MCF 10A (cell line): ENCODE measurements around the gene PRKG1. TPM values are rescaled to one million over a fixed set of nuclear protein-coding genes. Genes with fewer than 3 reads are reported as not detected.

Source experiments
- BruUV-seq: library from RNA; stranded (reverse); fragments of 400-500 nt; replicated peaks from 2 replicates; lab custom pipeline; 2021; lab: Mats Ljungman, UMichigan
- CTCF ChIA-PET: fragments of 300-600 bp; sonication (Branson Sonifier 250); formaldehyde crosslinking; extraction: SDS; loops from one replicate; lab custom pipeline; 2021; ENCODE audit warnings: antibody characterized with exemption, inconsistent platforms; lab: Yijun Ruan, JAX
- POLR2A ChIA-PET: fragments of 300-600, 350-650 bp; sonication (Branson Sonifier 250); formaldehyde crosslinking; extraction: SDS; loops from one replicate; lab custom pipeline; 2020; ENCODE audit warnings: antibody characterized with exemption, inconsistent platforms; lab: Yijun Ruan, JAX
- DNase-seq: peaks from one replicate; pipeline ENCODE4 v3.0.0-alpha.2; 2018; ENCODE audit not compliant: unreplicated experiment
- H3K27ac Mint-ChIP-seq: one replicate; pipeline ENCODE4 v1.8.0; 2022; ENCODE audit warnings: mild to moderate bottlenecking, low read depth, mixed read lengths; ENCODE audit not compliant: unreplicated experiment
- H3K27me3 Mint-ChIP-seq: one replicate; pipeline ENCODE4 v1.8.0; 2022; ENCODE audit warnings: mixed read lengths; ENCODE audit not compliant: insufficient read depth, unreplicated experiment
- H3K36me3 Mint-ChIP-seq: one replicate; pipeline ENCODE4 v1.8.0; 2022; ENCODE audit warnings: mild to moderate bottlenecking, moderate library complexity, mixed read lengths; ENCODE audit not compliant: insufficient read depth, unreplicated experiment
- H3K4me1 Mint-ChIP-seq: one replicate; pipeline ENCODE4 v1.8.0; 2022; ENCODE audit warnings: mixed read lengths; ENCODE audit not compliant: insufficient read depth, unreplicated experiment
- H3K4me3 Mint-ChIP-seq: one replicate; pipeline ENCODE4 v1.8.0; 2022; ENCODE audit warnings: mild to moderate bottlenecking, moderate library complexity, mixed read lengths; ENCODE audit not compliant: unreplicated experiment
- H3K9me3 Mint-ChIP-seq: one replicate; pipeline ENCODE4 v1.8.0; 2022; ENCODE audit warnings: mixed read lengths; ENCODE audit not compliant: unreplicated experiment
- intact Hi-C: fragments of 100-400 bp; cut with micrococcal nuclease; formaldehyde crosslinking; loops from 2 replicates; pipeline ENCODE4 v1.14.1; 2022
- total RNA-seq: library from RNA; stranded (reverse); gene quantifications from 2 replicates; pipeline ENCODE4 v1.2.3, GENCODE V29; 2022
- TF ChIP-seq, protein P1 (sequence below): fragments of 200-600 bp; IDR thresholded peaks from one replicate; pipeline ENCODE4 v1.8.0; 2022; ENCODE audit warnings: antibody characterized with exemption, mild to moderate bottlenecking; ENCODE audit not compliant: unreplicated experiment

Gene PRKG1
- total RNA-seq, 1 experiment from 2014 or later, result 0.09 TPM

DNA sequence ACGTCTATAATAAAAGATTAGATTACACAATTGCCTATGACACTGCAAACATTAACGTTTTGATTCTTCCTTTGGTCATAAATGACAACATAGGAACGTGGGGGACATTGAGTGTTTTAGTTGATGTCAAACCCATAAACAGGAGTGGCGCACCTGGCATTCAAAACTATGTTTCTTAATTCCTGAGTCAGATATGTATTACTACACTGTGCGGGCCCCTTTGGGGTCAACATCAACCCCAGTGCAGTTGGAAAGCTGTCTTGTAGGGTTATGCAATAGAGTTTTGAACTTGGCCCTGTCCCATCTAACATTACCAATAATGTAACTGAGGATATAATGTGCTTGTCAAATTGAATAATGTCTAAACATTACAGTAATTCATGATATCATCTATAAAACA, 468.6 kb downstream of the PRKG1 start:
- ChIA-PET POLR2A (no interaction called here), CTCF (no interaction called here)
- Mint-ChIP-seq H3K27ac (no peak overlapping the region), H3K4me3 (no peak overlapping the region), H3K27me3 (no peaks in the 10 kb centered on the region), H3K9me3 (no peaks in the 10 kb centered on the region), H3K36me3 (peaks cover 4% of the 10 kb centered on the region), H3K4me1 (no peaks in the 10 kb centered on the region)
- intact Hi-C loops, result no loop called here
- TF ChIP-seq, protein P1, sequence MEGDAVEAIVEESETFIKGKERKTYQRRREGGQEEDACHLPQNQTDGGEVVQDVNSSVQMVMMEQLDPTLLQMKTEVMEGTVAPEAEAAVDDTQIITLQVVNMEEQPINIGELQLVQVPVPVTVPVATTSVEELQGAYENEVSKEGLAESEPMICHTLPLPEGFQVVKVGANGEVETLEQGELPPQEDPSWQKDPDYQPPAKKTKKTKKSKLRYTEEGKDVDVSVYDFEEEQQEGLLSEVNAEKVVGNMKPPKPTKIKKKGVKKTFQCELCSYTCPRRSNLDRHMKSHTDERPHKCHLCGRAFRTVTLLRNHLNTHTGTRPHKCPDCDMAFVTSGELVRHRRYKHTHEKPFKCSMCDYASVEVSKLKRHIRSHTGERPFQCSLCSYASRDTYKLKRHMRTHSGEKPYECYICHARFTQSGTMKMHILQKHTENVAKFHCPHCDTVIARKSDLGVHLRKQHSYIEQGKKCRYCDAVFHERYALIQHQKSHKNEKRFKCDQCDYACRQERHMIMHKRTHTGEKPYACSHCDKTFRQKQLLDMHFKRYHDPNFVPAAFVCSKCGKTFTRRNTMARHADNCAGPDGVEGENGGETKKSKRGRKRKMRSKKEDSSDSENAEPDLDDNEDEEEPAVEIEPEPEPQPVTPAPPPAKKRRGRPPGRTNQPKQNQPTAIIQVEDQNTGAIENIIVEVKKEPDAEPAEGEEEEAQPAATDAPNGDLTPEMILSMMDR, result no peak
- no TSS peak for BruUV-seq
- no peak for DNase-seq

GRCh38 chr10:51544933-51545332, 470.6 kb downstream of the PRKG1 start:
- H3K4me1 Mint-ChIP-seq, result no peaks in the 10 kb centered on the region
- no peaks in the 10 kb centered on the region for H3K27me3 Mint-ChIP-seq
- POLR2A ChIA-PET, result no interaction called here
- no peaks in the 10 kb centered on the region for H3K9me3 Mint-ChIP-seq
- no peak overlapping the region for H3K4me3 Mint-ChIP-seq
- CTCF ChIA-PET, result interaction anchor here (0.6 kb wide), 1 partner anchor 55 kb away, joined by 3 read pairs; no protein-coding TSS in a partner anchor
- intact Hi-C loops, result no loop called here
- TF ChIP-seq, protein P1, result no peak
- H3K36me3 Mint-ChIP-seq, result peaks cover 4% of the 10 kb centered on the region
- DNase-seq, result no peak
- BruUV-seq, result no TSS peak
- H3K27ac Mint-ChIP-seq, result no peak overlapping the region

DNA sequence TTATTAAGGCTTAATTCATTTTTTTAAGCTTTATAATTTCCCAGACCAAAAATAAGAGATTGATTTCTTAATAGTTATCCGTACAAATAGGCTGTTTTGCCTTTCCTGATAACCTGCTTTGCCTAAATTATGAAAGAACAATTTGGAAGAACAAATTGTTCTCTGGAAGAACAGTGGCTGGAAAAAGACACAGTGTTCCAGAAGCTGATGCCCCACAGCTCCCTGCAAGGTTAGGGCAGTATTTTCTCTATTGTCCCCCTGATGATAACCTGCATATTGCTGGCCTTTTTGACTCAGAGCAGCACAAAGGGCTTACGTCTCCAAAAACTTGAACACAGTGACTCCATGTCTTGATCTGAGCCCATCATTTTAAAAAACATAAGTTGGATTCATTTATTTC, 473.7 kb downstream of the PRKG1 start:
- Mint-ChIP-seq H3K9me3 (no peaks in the 10 kb centered on the region), H3K4me3 (no peak overlapping the region), H3K36me3 (peaks cover 4% of the 10 kb centered on the region), H3K27ac (no peak overlapping the region), H3K27me3 (no peaks in the 10 kb centered on the region), H3K4me1 (no peaks in the 10 kb centered on the region)
- ChIA-PET POLR2A (no interaction called here), CTCF (interaction anchor here (0.5 to 1.0 kb wide), 2 partner anchors 127 to 668 kb away, joined by 3 to 4 read pairs; no protein-coding TSS in a partner anchor)
- TF ChIP-seq, protein P1, result no peak
- intact Hi-C loops, result no loop called here
- no TSS peak for BruUV-seq
- DNase-seq, result no peak

- no peak for DNase-seq
- H3K4me1 Mint-ChIP-seq, result no peaks in the 10 kb centered on the region
- no peak overlapping the region for H3K4me3 Mint-ChIP-seq
- POLR2A ChIA-PET, result no interaction called here
- no peaks in the 10 kb centered on the region for H3K27me3 Mint-ChIP-seq
- CTCF ChIA-PET, result no interaction called here
- TF ChIP-seq, protein P1, result no peak
- no peaks in the 10 kb centered on the region for H3K36me3 Mint-ChIP-seq
- no peak overlapping the region for H3K27ac Mint-ChIP-seq
- no peaks in the 10 kb centered on the region for H3K9me3 Mint-ChIP-seq
- no TSS peak for BruUV-seq
- intact Hi-C loops, result no loop called here
These were observed 478.6 kb downstream of the PRKG1 start for GRCh38 chr10:51552879-51553278.
